HG03066 (cell line): Measurements from ENCODE around the gene PCSK6.
"Not testable (repeated sequence)": the region's sequence is repeated elsewhere in the genome, so short reads cannot be mapped to it uniquely, and the experiment has no call there.

Experiments used
- ATAC-seq: cut with Tn5 transposase; IDR thresholded peaks from one replicate; pipeline ENCODE4 v1.9.1; 2021; ENCODE audit warnings: low read depth; ENCODE audit not compliant: unreplicated experiment

Gene PCSK6

GRCh38 chr15:101464999-101465669 lies 24.4 kb downstream of the PCSK6 start:
- no peak for ATAC-seq

GRCh38 chr15:101464256-101464998 lies 25.1 kb downstream of the PCSK6 start:
- ATAC-seq = no peak

- ATAC-seq = not testable (repeated sequence)
Measured at GRCh38 chr15:101463696-101464095, 25.8 kb downstream of the PCSK6 start.

GRCh38 chr15:101463270-101463669 lies 26.2 kb downstream of the PCSK6 start:
- no peak for ATAC-seq

- no peak for ATAC-seq
Measured at GRCh38 chr15:101461097-101461496, 28.4 kb downstream of the PCSK6 start.

GRCh38 chr15:101459579-101460300 lies 29.8 kb downstream of the PCSK6 start:
- ATAC-seq = no peak

- no peak for ATAC-seq
Measured at GRCh38 chr15:101458908-101459578, 30.5 kb downstream of the PCSK6 start.

GRCh38 chr15:101458158-101458900 lies 31.2 kb downstream of the PCSK6 start:
- no peak for ATAC-seq

GRCh38 chr15:101457696-101458095 lies 31.8 kb downstream of the PCSK6 start:
- ATAC-seq = no peak

GRCh38 chr15:101456057-101456739 lies 33.3 kb downstream of the PCSK6 start:
- no peak for ATAC-seq

- ATAC-seq = no peak
Measured at GRCh38 chr15:101455291-101456025, 34.0 kb downstream of the PCSK6 start.

GRCh38 chr15:101454781-101455180 lies 34.7 kb downstream of the PCSK6 start:
- ATAC-seq = not testable (repeated sequence)

GRCh38 chr15:101454365-101454764 lies 35.1 kb downstream of the PCSK6 start:
- ATAC-seq = no peak

- ATAC-seq = no peak
Measured at GRCh38 chr15:101453123-101454120, 36.1 kb downstream of the PCSK6 start.

- no peak for ATAC-seq
Measured at GRCh38 chr15:101452572-101452971, 36.9 kb downstream of the PCSK6 start.

GRCh38 chr15:101451846-101452245 lies 37.7 kb downstream of the PCSK6 start:
- no peak for ATAC-seq

- ATAC-seq = no peak
Measured at GRCh38 chr15:101451266-101451799, 38.2 kb downstream of the PCSK6 start.
